GM12865 (cell line): Measurements from ENCODE around the gene NDRG4.
"Not testable (repeated sequence)": the region's sequence is repeated elsewhere in the genome, so short reads cannot be mapped to it uniquely, and the experiment has no call there.

Source experiments
- DNase-seq: peaks from one replicate; pipeline ENCODE4 v3.0.0; 2010; ENCODE audit warnings: low read depth
- H3K4me3 ChIP-seq: 2 replicates; pipeline ENCODE4 v1.5.1; 2011; ENCODE audit warnings: mild to moderate bottlenecking, low read depth, low read length, control low read depth
- TF ChIP-seq, protein P1 (sequence below): IDR thresholded peaks from 2 replicates; pipeline ENCODE4 v1.5.1; 2011; ENCODE audit warnings: low read length, control low read depth, low read depth, inconsistent platforms; ENCODE audit not compliant: insufficient read depth; ENCODE audit errors: missing control alignments

NDRG4 gene

GRCh38 chr16:58488531-58488930 lies 11.4 kb upstream of the NDRG4 start:
- TF ChIP-seq, protein P1, sequence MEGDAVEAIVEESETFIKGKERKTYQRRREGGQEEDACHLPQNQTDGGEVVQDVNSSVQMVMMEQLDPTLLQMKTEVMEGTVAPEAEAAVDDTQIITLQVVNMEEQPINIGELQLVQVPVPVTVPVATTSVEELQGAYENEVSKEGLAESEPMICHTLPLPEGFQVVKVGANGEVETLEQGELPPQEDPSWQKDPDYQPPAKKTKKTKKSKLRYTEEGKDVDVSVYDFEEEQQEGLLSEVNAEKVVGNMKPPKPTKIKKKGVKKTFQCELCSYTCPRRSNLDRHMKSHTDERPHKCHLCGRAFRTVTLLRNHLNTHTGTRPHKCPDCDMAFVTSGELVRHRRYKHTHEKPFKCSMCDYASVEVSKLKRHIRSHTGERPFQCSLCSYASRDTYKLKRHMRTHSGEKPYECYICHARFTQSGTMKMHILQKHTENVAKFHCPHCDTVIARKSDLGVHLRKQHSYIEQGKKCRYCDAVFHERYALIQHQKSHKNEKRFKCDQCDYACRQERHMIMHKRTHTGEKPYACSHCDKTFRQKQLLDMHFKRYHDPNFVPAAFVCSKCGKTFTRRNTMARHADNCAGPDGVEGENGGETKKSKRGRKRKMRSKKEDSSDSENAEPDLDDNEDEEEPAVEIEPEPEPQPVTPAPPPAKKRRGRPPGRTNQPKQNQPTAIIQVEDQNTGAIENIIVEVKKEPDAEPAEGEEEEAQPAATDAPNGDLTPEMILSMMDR = no peak
- H3K4me3 ChIP-seq = no peak overlapping the region
- no peak for DNase-seq

GRCh38 chr16:58490065-58490464 lies 9.9 kb upstream of the NDRG4 start:
- no peak overlapping the region for H3K4me3 ChIP-seq
- TF ChIP-seq, protein P1 = no peak
- DNase-seq = no peak

DNA sequence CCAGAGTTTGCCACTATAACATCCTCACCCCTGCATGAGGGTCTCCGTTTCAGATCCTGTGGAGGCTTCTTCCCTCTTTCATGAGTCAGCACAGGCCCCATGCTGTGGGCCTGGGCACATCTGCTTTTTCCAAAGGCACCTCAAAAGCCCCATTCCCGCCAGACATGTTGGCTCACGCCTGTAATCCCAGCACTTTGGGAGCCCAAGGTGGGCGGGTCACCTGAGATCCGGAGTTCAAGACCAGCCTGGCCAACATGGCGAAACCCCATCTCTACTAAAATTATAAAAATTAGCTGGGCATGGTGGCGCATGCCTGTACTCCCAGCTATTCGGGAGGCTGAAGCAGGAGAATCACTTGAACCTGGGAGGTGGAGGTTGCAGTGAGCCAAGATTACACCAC lies 9.4 kb upstream of the NDRG4 start:
- DNase-seq, H3K4me3 ChIP-seq: not testable (repeated sequence)

DNA sequence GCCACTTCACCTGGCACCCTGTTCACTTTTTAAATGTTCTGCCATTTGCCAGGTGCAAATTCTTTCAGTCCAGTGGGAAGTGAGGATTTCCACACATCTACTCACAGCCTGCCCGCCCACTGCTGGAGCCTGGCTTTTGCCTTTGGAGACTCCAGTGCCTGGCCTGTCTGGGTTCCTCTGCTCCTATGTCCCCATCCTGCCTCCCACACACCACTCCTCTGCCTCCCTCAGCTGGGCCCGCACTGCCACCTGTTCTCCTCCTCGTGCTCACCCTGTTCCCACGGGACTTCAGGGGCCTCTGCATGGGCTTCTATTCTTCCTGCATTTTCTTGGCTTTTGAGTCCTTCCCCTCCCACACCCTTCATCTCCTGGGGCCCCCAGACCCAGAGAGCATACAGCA lies 7.9 kb upstream of the NDRG4 start:
- no peak overlapping the region for H3K4me3 ChIP-seq
- no peak for DNase-seq
- TF ChIP-seq, protein P1 = no peak

DNA sequence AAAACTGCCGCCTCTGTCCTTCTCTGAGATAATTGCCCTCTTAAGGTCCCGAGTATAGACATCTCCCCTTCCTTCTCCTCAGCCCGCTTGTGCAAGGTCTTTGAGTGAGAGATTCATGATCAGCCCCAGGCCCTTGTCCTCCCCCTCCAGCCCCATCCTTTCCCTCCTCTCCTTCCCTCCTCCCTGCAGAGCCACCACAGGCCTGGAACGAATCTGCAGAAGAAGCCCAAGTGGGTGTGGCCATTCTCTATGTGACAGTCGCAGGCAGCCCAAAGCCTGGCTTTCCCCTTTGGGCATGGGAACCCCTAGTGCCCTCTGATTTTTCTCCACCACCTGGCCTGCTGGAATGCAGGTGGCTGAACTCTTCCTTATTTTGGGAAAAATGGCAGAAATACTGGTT lies 7.2 kb upstream of the NDRG4 start:
- H3K4me3 ChIP-seq = no peak overlapping the region
- no peak for DNase-seq
- TF ChIP-seq, protein P1 = no peak

- no peak overlapping the region for H3K4me3 ChIP-seq
- TF ChIP-seq, protein P1 = no peak
- DNase-seq = no peak
Measured at GRCh38 chr16:58493756-58494431, 6.0 kb upstream of the NDRG4 start.

- TF ChIP-seq, protein P1 = peak; percentile 56
- peak; percentile 92 for DNase-seq
- H3K4me3 ChIP-seq = no peak overlapping the region
Measured at GRCh38 chr16:58494981-58495520, 4.9 kb upstream of the NDRG4 start.
